IMR-90 (cell line): ENCODE data around the gene RAB31. TPM values are rescaled to one million over a fixed set of nuclear protein-coding genes. Genes with fewer than 3 reads are reported as not detected.

Experiments used
- ATAC-seq: fragments of 200-7000 bp; cut with Tn5 transposase; 2 replicates; pipeline ENCODE4 v1.9.1; 2020; ENCODE audit warnings: low read depth, mild to moderate bottlenecking, moderate library complexity
- BruUV-seq: library from RNA; stranded (reverse); fragments of 400-500 nt; replicated peaks from 2 replicates; lab custom pipeline; 2021; lab: Mats Ljungman, UMichigan
- CTCF ChIA-PET: fragments of 300-600 bp; formaldehyde crosslinking; extraction: SDS; loops from one replicate; lab custom pipeline; 2021; ENCODE audit warnings: antibody characterized with exemption; lab: Yijun Ruan, JAX
- POLR2A ChIA-PET: fragments of 300-600 bp; sonication (Branson Sonifier 250); formaldehyde crosslinking; loops from one replicate; lab custom pipeline; 2022; ENCODE audit warnings: antibody characterized with exemption; ENCODE audit not compliant: unreplicated experiment; lab: Charles Lee
- DNase-seq: peaks from one replicate; pipeline ENCODE4 v3.0.0; 2013
- H2AFZ ChIP-seq: replicated peaks from 2 replicates; pipeline ENCODE3; 2013; ENCODE audit warnings: low read length, mild to moderate bottlenecking; ENCODE audit not compliant: poor library complexity
- H2AK5ac ChIP-seq: 2 replicates; pipeline ENCODE4 v1.6.1; 2013; ENCODE audit warnings: low read depth, low read length, inconsistent platforms
- H2AK9ac ChIP-seq: replicated peaks from 2 replicates; pipeline ENCODE3; 2013; ENCODE audit warnings: mild to moderate bottlenecking, low read depth, low read length, moderate library complexity; ENCODE audit not compliant: poor library complexity
- H2BK120ac ChIP-seq: 2 replicates; pipeline ENCODE4 v1.6.1; 2013; ENCODE audit warnings: low read depth, low read length, inconsistent platforms
- H2BK15ac ChIP-seq: 3 replicates; pipeline ENCODE4 v1.6.1; 2013; ENCODE audit warnings: low read depth, low read length, inconsistent platforms
- H2BK20ac ChIP-seq: 2 replicates; pipeline ENCODE4 v1.6.1; 2013; ENCODE audit warnings: low read depth, mild to moderate bottlenecking, inconsistent platforms, low read length, moderate library complexity
- H2BK5ac ChIP-seq: 2 replicates; pipeline ENCODE4 v1.6.1; 2013; ENCODE audit warnings: mild to moderate bottlenecking, low read depth, low read length, inconsistent platforms; ENCODE audit not compliant: poor library complexity, severe bottlenecking
- H3K14ac ChIP-seq: replicated peaks from 2 replicates; pipeline ENCODE4 v1.6.1; 2013; ENCODE audit warnings: low read depth, low read length, inconsistent platforms
- H3K18ac ChIP-seq: 2 replicates; pipeline ENCODE4 v1.6.1; 2013; ENCODE audit warnings: low read depth, low read length, control low read depth
- H3K23ac ChIP-seq: 2 replicates; pipeline ENCODE4 v1.6.1; 2013; ENCODE audit warnings: low read depth, low read length, inconsistent platforms
- H3K27ac ChIP-seq: 2 replicates; pipeline ENCODE4 v1.5.1; 2013; ENCODE audit warnings: mild to moderate bottlenecking, control low read depth, low read length; ENCODE audit not compliant: insufficient read depth
- H3K27me3 ChIP-seq: 2 replicates; pipeline ENCODE4 v1.6.1; 2013; ENCODE audit warnings: low read length; ENCODE audit not compliant: control insufficient read depth, insufficient read depth
- H3K36me3 ChIP-seq: 2 replicates; pipeline ENCODE4 v1.6.1; 2013; ENCODE audit warnings: low read length, mixed read lengths; ENCODE audit not compliant: control insufficient read depth, insufficient read depth
- H3K4ac ChIP-seq: 2 replicates; pipeline ENCODE4 v1.6.1; 2013; ENCODE audit warnings: low read depth, low read length, inconsistent platforms
- H3K4me1 ChIP-seq: 2 replicates; pipeline ENCODE4 v1.6.1; 2013; ENCODE audit warnings: low read length, mixed read lengths; ENCODE audit not compliant: control insufficient read depth, insufficient read depth
- H3K4me2 ChIP-seq: 2 replicates; pipeline ENCODE4 v1.6.1; 2013; ENCODE audit warnings: low read depth, mild to moderate bottlenecking, control low read depth, low read length, moderate library complexity
- H3K4me3 ChIP-seq: 2 replicates; pipeline ENCODE4 v1.5.1; 2013; ENCODE audit warnings: low read depth, mild to moderate bottlenecking, control low read depth, low read length, moderate library complexity; ENCODE audit not compliant: insufficient read depth
- H3K56ac ChIP-seq: 2 replicates; pipeline ENCODE4 v1.6.1; 2013; ENCODE audit warnings: low read length, inconsistent platforms; ENCODE audit not compliant: insufficient read depth; ENCODE audit errors: extremely low read depth
- H3K79me1 ChIP-seq, 2 experiments: 2 replicates each; pipeline ENCODE4 v1.6.1; 2013; ENCODE audit warnings: low read length in 2 of 2, inconsistent platforms in 1 of 2, low read depth in 1 of 2
- H3K9ac ChIP-seq: 2 replicates; pipeline ENCODE4 v1.6.1; 2013; ENCODE audit warnings: low read depth, low read length, control low read depth
- H3K9me1 ChIP-seq: 2 replicates; pipeline ENCODE4 v1.6.1; 2013; ENCODE audit warnings: low read length, inconsistent platforms; ENCODE audit not compliant: insufficient read depth
- H3K9me3 ChIP-seq: 2 replicates; pipeline ENCODE4 v1.6.1; 2013; ENCODE audit warnings: low read length; ENCODE audit not compliant: control insufficient read depth, insufficient read depth
- H4K20me1 ChIP-seq: 2 replicates; pipeline ENCODE4 v1.6.1; 2013; ENCODE audit warnings: low read length, inconsistent platforms; ENCODE audit not compliant: insufficient read depth
- H4K5ac ChIP-seq: 2 replicates; pipeline ENCODE4 v1.6.1; 2013; ENCODE audit warnings: mild to moderate bottlenecking, low read depth, low read length, control low read depth
- H4K8ac ChIP-seq, 2 experiments: 2 replicates each; pipeline ENCODE4 v1.6.1; 2013; ENCODE audit warnings: low read depth in 2 of 2, low read length in 2 of 2, control low read depth in 1 of 2, inconsistent platforms in 1 of 2
- H4K91ac ChIP-seq: 2 replicates; pipeline ENCODE4 v1.6.1; 2013; ENCODE audit warnings: low read depth, low read length, inconsistent platforms; ENCODE audit not compliant: insufficient read depth
- BHLHE40 ChIP-seq: fragments of 150-350 bp; IDR thresholded peaks from 2 replicates; pipeline ENCODE4 v1.6.1; 2016; ENCODE audit warnings: mild to moderate bottlenecking, low read depth, low read length
- CEBPB ChIP-seq: IDR thresholded peaks from 2 replicates; pipeline ENCODE4 v1.6.1; 2012; ENCODE audit warnings: low read depth, low read length, improper control_type of control experiment
- CTCF ChIP-seq: conservative IDR thresholded peaks from 2 replicates; pipeline ENCODE4 v1.5.1; 2012; ENCODE audit warnings: mild to moderate bottlenecking, low read depth, low read length, improper control_type of control experiment
- ELK1 ChIP-seq: fragments of 150-350 bp; IDR thresholded peaks from 2 replicates; pipeline ENCODE4 v1.6.1; 2016; ENCODE audit warnings: low read depth, mild to moderate bottlenecking, low read length, moderate library complexity, borderline replicate concordance
- FOS ChIP-seq: fragments of 150-350 bp; IDR thresholded peaks from 2 replicates; pipeline ENCODE4 v1.6.1; 2016; ENCODE audit warnings: low read depth, low read length
- MAFK ChIP-seq: IDR thresholded peaks from 2 replicates; pipeline ENCODE4 v1.6.1; 2012; ENCODE audit warnings: low read depth, low read length, improper control_type of control experiment
- NFE2L2 ChIP-seq: fragments of 150-350 bp; IDR thresholded peaks from 2 replicates; pipeline ENCODE4 v1.6.1; 2016; ENCODE audit warnings: low read depth, mild to moderate bottlenecking, low read length
- POLR2A ChIP-seq: IDR thresholded peaks from 2 replicates; pipeline ENCODE4 v1.6.1; 2012; ENCODE audit warnings: mild to moderate bottlenecking, low read depth, low read length
- RCOR1 ChIP-seq: IDR thresholded peaks from 2 replicates; pipeline ENCODE4 v1.6.1; 2012; ENCODE audit warnings: mild to moderate bottlenecking, low read length, improper control_type of control experiment; ENCODE audit not compliant: insufficient replicate concordance
- RFX5 ChIP-seq: IDR thresholded peaks from 2 replicates; pipeline ENCODE4 v1.8.0; 2012; ENCODE audit warnings: low read depth, mild to moderate bottlenecking, low read length, moderate library complexity
- WGBS, 2 experiments: methylation state at CpG; one replicate each; pipeline versions ENCODE4 v1.1.5 to v1.1.7; 2013; ENCODE audit warnings: missing lambda C conversion rate in 2 of 2; ENCODE audit not compliant: insufficient read length in 1 of 2; ENCODE audit errors: extremely low coverage in 2 of 2; 5-methylcytosine and 5-hydroxymethylcytosine counted together
- dilution Hi-C: fragments of 300-500 bp; cut with HindIII; formaldehyde crosslinking; loops from one replicate; pipeline ENCODE4 v1.14.3; 2018; ENCODE audit warnings: low sequenced_read_pairs; ENCODE audit not compliant: unreplicated experiment
- in situ Hi-C: fragments of 300-500 bp; cut with MboI; formaldehyde crosslinking; loops from 3 replicates; pipeline ENCODE4 v1.14.3; 2019; ENCODE audit warnings: low sequenced_read_pairs, inconsistent platforms, mixed read lengths
- intact Hi-C: fragments of 100-400 bp; cut with micrococcal nuclease; formaldehyde crosslinking; loops from 2 replicates; pipeline ENCODE4 v1.10.0; 2022
- polyA plus RNA-seq, 3 experiments: library from polyadenylated mRNA; depleted of rRNA; stranded (reverse); fragments of >200 nt; gene quantifications; 2 replicates each; pipeline ENCODE4 v1.2.3, GENCODE V29; 2012; ENCODE audit warnings: low replicate concordance in 1 of 3
- total RNA-seq: library from RNA; depleted of rRNA; stranded (reverse); fragments of >200 nt; gene quantifications from 2 replicates; pipeline ENCODE4 v1.2.3, GENCODE V29; 2012

Gene RAB31
- total and polyA plus RNA-seq, 2 of the 4 experiments (the other 2 are of a cell fraction): 13.8 to 26.9 TPM

- in situ Hi-C loops (no loop called here), dilution Hi-C loops (no loop called here), intact Hi-C loops (no loop called here)
- Histone ChIP-seq H3K4me3 (no peak overlapping the region), H3K9me3 (0 out of 2 replicates have a peak, but pooled peaks cover 2% of the 10 kb centered on the region), H3K23ac (no peak overlapping the region), H2BK20ac (no peak overlapping the region), H3K9ac (no peak overlapping the region), H3K4me1 (peaks cover 9% of the 10 kb centered on the region), H2AK5ac (no peak overlapping the region), H4K8ac (no peak overlapping the region), H4K91ac (no peak overlapping the region), H3K4ac (no peak overlapping the region), H2AK9ac (no peak overlapping the region), H2BK15ac (no peak overlapping the region), H2BK5ac (no peak overlapping the region), H3K18ac (no peak overlapping the region), H3K56ac (no peak overlapping the region), H2AFZ (no peak overlapping the region), H3K14ac (no peak overlapping the region), H4K5ac (no peak overlapping the region), H3K9me1 (no peaks in the 10 kb centered on the region), H3K79me1 (peaks cover 6 to 9% of the 10 kb centered on the region in 2 experiments; a peak in 3 of 4 replicates), H3K27me3 (no peaks in the 10 kb centered on the region), H3K27ac (no peak overlapping the region), H3K36me3 (no peaks in the 10 kb centered on the region), H4K20me1 (no peaks in the 10 kb centered on the region; the same call in 1 of the 2 replicates), H2BK120ac (no peak overlapping the region), H3K4me2 (no peak overlapping the region)
- TF ChIP-seq MAFK: no peak
- no peak for TF ChIP-seq RFX5
- no peak for TF ChIP-seq CEBPB
- TF ChIP-seq BHLHE40: no peak
- no peak for TF ChIP-seq FOS
- TF ChIP-seq NFE2L2: no peak
- no peak for TF ChIP-seq CTCF
- no peak for TF ChIP-seq ELK1
- TF ChIP-seq RCOR1: no peak
- no peak for TF ChIP-seq POLR2A
- WGBS, 2 experiments: no CpG with 5 or more reads among the region's 5 CpGs
- POLR2A ChIA-PET: no interaction called here
- no TSS peak for BruUV-seq
- CTCF ChIA-PET: interaction anchor here (0.5 kb wide), 1 partner anchor 1935 kb away, joined by 3 read pairs; no protein-coding TSS in a partner anchor
- ATAC-seq (no peak), DNase-seq (no peak)
These were observed 144.4 kb downstream of the RAB31 start for GRCh38 chr18:9852266-9853081.
